ENCODE data around the gene OSTN. TPM values are rescaled to one million over a fixed set of nuclear protein-coding genes. Genes with fewer than 3 reads are reported as not detected.

The OSTN gene
- total RNA-seq, result 0.17 and 0.44 TPM in 2 replicates

GRCh38 chr3:191198932-191199331 lies at the start of gene OSTN:
Gene OSTN (plus strand): TSS chr3:191199241. CDS start chr3:191212533, 13,292 bp downstream.

Other genes starting within 250 kb of the OSTN start
- 105 and 112 TPM in 2 replicates for gene CCDC50, start 130.2 kb downstream of the OSTN start, total RNA-seq
- 0.29 and 2.5 TPM in 2 replicates for gene UTS2B, start 131.3 kb downstream of the OSTN start, total RNA-seq